HPDE6-E6E7 (cell line): ENCODE measurements around the gene S100A1.
"Not testable (repeated sequence)": the region's sequence is repeated elsewhere in the genome, so short reads cannot be mapped to it uniquely, and the experiment has no call there.

Experiments
- DNase-seq: peaks from one replicate; pipeline ENCODE4 v3.0.0; 2011; ENCODE audit warnings: missing footprints; ENCODE audit errors: extremely low spot score

S100A1 gene

GRCh38 chr1:153631047-153632022 is 3.1 kb downstream of the S100A1 start:
- no peak for DNase-seq

GRCh38 chr1:153633161-153633753 is 5.0 kb downstream of the S100A1 start:
- no peak for DNase-seq

GRCh38 chr1:153633754-153634665 is 5.8 kb downstream of the S100A1 start, which contains the start of gene CHTOP:
CHTOP (plus strand) TSS chr1:153634066; CDS start chr1:153636589, 2,523 bp downstream.
- peak; percentile 95 for DNase-seq

- no peak for DNase-seq
Measured at GRCh38 chr1:153635872-153636271, 7.6 kb downstream of the S100A1 start.

GRCh38 chr1:153636312-153636711 is 8.1 kb downstream of the S100A1 start:
- no peak for DNase-seq

GRCh38 chr1:153638261-153638660 is 10.0 kb downstream of the S100A1 start:
- DNase-seq: no peak

GRCh38 chr1:153639280-153639679 is 11.0 kb downstream of the S100A1 start:
- DNase-seq: no peak

GRCh38 chr1:153640213-153640612 is 12.0 kb downstream of the S100A1 start:
- DNase-seq: not testable (repeated sequence)

GRCh38 chr1:153640861-153641260 is 12.6 kb downstream of the S100A1 start:
- no peak for DNase-seq

- DNase-seq: no peak
Measured at GRCh38 chr1:153642161-153642560, 13.9 kb downstream of the S100A1 start.

GRCh38 chr1:153643100-153643499 is 14.9 kb downstream of the S100A1 start:
- DNase-seq: no peak

- DNase-seq: no peak
Measured at GRCh38 chr1:153643816-153644215, 15.6 kb downstream of the S100A1 start.

- no peak for DNase-seq
Measured at GRCh38 chr1:153646672-153647345, 18.6 kb downstream of the S100A1 start.

GRCh38 chr1:153647346-153647714 is 19.1 kb downstream of the S100A1 start:
- DNase-seq: no peak

- no peak for DNase-seq
Measured at GRCh38 chr1:153648000-153648643, 19.9 kb downstream of the S100A1 start.

GRCh38 chr1:153649137-153649862 is 21.1 kb downstream of the S100A1 start:
- DNase-seq: no peak

- no peak for DNase-seq
Measured at GRCh38 chr1:153649863-153650235, 21.6 kb downstream of the S100A1 start.

- DNase-seq: no peak
Measured at GRCh38 chr1:153651771-153652170, 23.5 kb downstream of the S100A1 start.

- DNase-seq: no peak
Measured at GRCh38 chr1:153652805-153653500, 24.7 kb downstream of the S100A1 start.

- DNase-seq: no peak
Measured at GRCh38 chr1:153655333-153655732, 27.1 kb downstream of the S100A1 start.
